Hair follicle dermal papilla cell (primary cell): Measurements from ENCODE around the gene KCTD14. TPM values are rescaled to one million over a fixed set of nuclear protein-coding genes. Genes with fewer than 3 reads are reported as not detected.

ENCODE experiments used
- total RNA-seq: library from RNA; depleted of rRNA; stranded (reverse); fragments of >200 nt; gene quantifications from 2 replicates; pipeline ENCODE4 v1.2.3, GENCODE V29; 2012

Gene KCTD14
- 4.4 and 6.0 TPM in 2 replicates for total RNA-seq

GRCh38 chr11:78022397-78023396, at the start of gene KCTD14:
KCTD14 (minus strand) TSS chr11:78023276; CDS start chr11:78023249, 27 bp downstream.

GRCh38 chr11:78063440-78064181, 40.5 kb upstream of the KCTD14 start, which contains the start of gene THRSP:
THRSP (plus strand) TSS chr11:78063861; CDS start chr11:78063882, 21 bp downstream.

GRCh38 chr11:77994434-77995362, 28.4 kb downstream of the KCTD14 start, which contains the start of gene INTS4:
INTS4 (minus strand) TSS chr11:77994668; CDS start chr11:77994643, 25 bp downstream.

Other genes with a start within 250 kb of the KCTD14 start
- gene RSF1, start 202.6 kb downstream of the KCTD14 start, total RNA-seq: 26.5 and 36.5 TPM in 2 replicates
- gene AAMDC, start 202.1 kb downstream of the KCTD14 start, total RNA-seq: 8.0 and 13.0 TPM in 2 replicates
- 35.0 and 47.5 TPM in 2 replicates for gene INTS4, start 28.6 kb downstream of the KCTD14 start, total RNA-seq
- gene THRSP, start 40.6 kb upstream of the KCTD14 start, total RNA-seq: not detected in 2 replicates
- 55.8 and 71.2 TPM in 2 replicates for gene NDUFC2, start 56.6 kb upstream of the KCTD14 start, total RNA-seq
- 28.9 and 34.9 TPM in 2 replicates for gene ALG8, start 116.3 kb upstream of the KCTD14 start, total RNA-seq
- 11.8 and 14.8 TPM in 2 replicates for gene KCTD21, start 165.3 kb upstream of the KCTD14 start, total RNA-seq
- gene USP35, start 165.6 kb upstream of the KCTD14 start, total RNA-seq: 16.0 and 16.9 TPM in 2 replicates